LNCaP clone FGC (cell line): ENCODE data around the gene TET2.

ENCODE experiments used
- DNase-seq: peaks from one replicate; pipeline ENCODE4 v3.0.0-alpha.2; 2011; ENCODE audit warnings: low read depth
- H3K4me3 ChIP-seq: 2 replicates; pipeline ENCODE4 v1.5.1; 2011; ENCODE audit warnings: mild to moderate bottlenecking, low read depth, low read length, control low read depth
- CTCF ChIP-seq: IDR thresholded peaks from 2 replicates; pipeline ENCODE4 v1.5.1; 2012; ENCODE audit warnings: mild to moderate bottlenecking; ENCODE audit not compliant: control insufficient read depth, insufficient read depth; ENCODE audit errors: extremely low read depth

TET2 gene

GRCh38 chr4:105174098-105174497 is 27.4 kb downstream of the TET2 start:
- TF ChIP-seq CTCF = no peak
- no peak overlapping the region for H3K4me3 ChIP-seq
- no peak for DNase-seq

- no peak for TF ChIP-seq CTCF
- H3K4me3 ChIP-seq = no peak overlapping the region
- DNase-seq = no peak
These were observed 33.1 kb downstream of the TET2 start for GRCh38 chr4:105179539-105180401.

GRCh38 chr4:105181259-105181658 is 34.6 kb downstream of the TET2 start:
- DNase-seq = no peak
- no peak overlapping the region for H3K4me3 ChIP-seq
- no peak for TF ChIP-seq CTCF

GRCh38 chr4:105182211-105182610 is 35.5 kb downstream of the TET2 start:
- TF ChIP-seq CTCF = no peak
- DNase-seq = no peak
- no peak overlapping the region for H3K4me3 ChIP-seq

GRCh38 chr4:105184316-105184980 is 37.8 kb downstream of the TET2 start:
- no peak for DNase-seq
- H3K4me3 ChIP-seq = no peak overlapping the region
- no peak for TF ChIP-seq CTCF

- DNase-seq = no peak
- no peak for TF ChIP-seq CTCF
These were observed 40.1 kb downstream of the TET2 start for GRCh38 chr4:105186701-105187161.

More at GRCh38 chr4:105186701-105187161, 40.1 kb downstream of the TET2 start:
- H3K4me3 ChIP-seq = no peak overlapping the region
